ENCODE data around the gene OSBPL10.

OSBPL10 gene

DNA sequence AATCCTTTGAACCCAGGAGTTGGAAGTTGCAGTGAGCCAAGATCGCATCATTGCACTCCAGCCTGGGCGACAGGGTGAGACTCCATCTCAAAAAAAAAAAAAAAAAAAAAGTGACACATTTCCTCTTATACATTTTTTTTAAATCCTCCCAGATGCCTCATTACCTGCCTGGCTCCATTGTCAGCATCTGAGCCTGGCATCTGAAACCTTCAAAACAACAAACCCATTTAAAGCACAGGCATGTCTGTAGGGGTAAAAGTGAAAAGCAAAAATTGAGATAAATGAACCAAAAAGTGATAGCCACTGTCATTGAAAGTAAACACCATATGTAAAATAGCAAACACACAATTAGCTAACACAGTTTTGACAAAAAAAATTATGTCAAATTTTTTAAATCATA lies 38.6 kb downstream of the OSBPL10 start:
- H3K4me3 ChIP-seq (ENCODE audit: low read length), result peak overlapping the region; percentile 68
- H3K79me2 ChIP-seq (ENCODE audit: low read length), result peaks cover 55% of the 10 kb centered on the region
- H3K9me3 ChIP-seq (ENCODE audit: insufficient read depth, low read length), result no peaks in the 10 kb centered on the region
- H3K4me1 ChIP-seq (ENCODE audit: low read length), result peaks cover 62% of the 10 kb centered on the region
- H3K27me3 ChIP-seq (ENCODE audit: low read depth, low read length), result no peaks in the 10 kb centered on the region
- H3K4me2 ChIP-seq (ENCODE audit: low read length), result peak overlapping the region; percentile 70
- H3K36me3 ChIP-seq (replicated peaks; ENCODE audit: low read depth, low read length), result peaks cover 12% of the 10 kb centered on the region
- H4K20me1 ChIP-seq (ENCODE audit: insufficient read depth, low read length), result no peaks in the 10 kb centered on the region
- peak overlapping the region; percentile 62 for H3K9ac ChIP-seq (ENCODE audit: low read length)
- H2AFZ ChIP-seq (ENCODE audit: low read depth, low read length), result no peak overlapping the region; the same call in 1 of the 2 replicates
- H3K27ac ChIP-seq (ENCODE audit: low read length), result peak overlapping the region; percentile 43
- TF ChIP-seq EZH2phosphoT487 (IDR thresholded peaks at IDR 0.05; ENCODE audit: low read depth), result no peak
- TF ChIP-seq, protein P1, sequence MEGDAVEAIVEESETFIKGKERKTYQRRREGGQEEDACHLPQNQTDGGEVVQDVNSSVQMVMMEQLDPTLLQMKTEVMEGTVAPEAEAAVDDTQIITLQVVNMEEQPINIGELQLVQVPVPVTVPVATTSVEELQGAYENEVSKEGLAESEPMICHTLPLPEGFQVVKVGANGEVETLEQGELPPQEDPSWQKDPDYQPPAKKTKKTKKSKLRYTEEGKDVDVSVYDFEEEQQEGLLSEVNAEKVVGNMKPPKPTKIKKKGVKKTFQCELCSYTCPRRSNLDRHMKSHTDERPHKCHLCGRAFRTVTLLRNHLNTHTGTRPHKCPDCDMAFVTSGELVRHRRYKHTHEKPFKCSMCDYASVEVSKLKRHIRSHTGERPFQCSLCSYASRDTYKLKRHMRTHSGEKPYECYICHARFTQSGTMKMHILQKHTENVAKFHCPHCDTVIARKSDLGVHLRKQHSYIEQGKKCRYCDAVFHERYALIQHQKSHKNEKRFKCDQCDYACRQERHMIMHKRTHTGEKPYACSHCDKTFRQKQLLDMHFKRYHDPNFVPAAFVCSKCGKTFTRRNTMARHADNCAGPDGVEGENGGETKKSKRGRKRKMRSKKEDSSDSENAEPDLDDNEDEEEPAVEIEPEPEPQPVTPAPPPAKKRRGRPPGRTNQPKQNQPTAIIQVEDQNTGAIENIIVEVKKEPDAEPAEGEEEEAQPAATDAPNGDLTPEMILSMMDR (IDR thresholded peaks at IDR 0.05; ENCODE audit: low read depth, low read length), result no peak

DNA sequence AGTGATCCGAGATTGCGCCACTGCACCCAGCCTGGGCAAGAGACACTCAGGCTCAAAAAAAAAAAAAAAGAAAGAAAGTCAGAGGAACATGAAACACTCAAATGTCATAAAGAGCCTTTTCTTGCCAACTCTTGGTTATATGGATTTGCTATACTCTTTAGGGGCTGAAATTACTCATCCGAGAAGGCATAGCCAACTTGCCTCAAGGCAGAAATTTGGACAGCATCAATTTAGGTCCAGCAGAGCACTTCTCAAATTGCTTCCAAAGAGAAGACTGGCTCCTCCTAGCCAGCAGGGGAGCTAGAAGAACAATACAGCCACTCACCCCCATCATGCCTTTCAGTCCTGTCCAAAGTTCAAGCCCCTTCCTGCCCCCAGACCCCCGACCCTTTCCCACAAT lies 43.8 kb downstream of the OSBPL10 start:
- H3K9ac ChIP-seq (ENCODE audit: low read length), result no peak overlapping the region
- H3K36me3 ChIP-seq (replicated peaks; ENCODE audit: low read depth, low read length), result peaks cover 5% of the 10 kb centered on the region
- no peaks in the 10 kb centered on the region for H3K27me3 ChIP-seq (ENCODE audit: low read depth, low read length)
- H3K27ac ChIP-seq (ENCODE audit: low read length), result no peak overlapping the region
- peaks cover 42% of the 10 kb centered on the region for H3K79me2 ChIP-seq (ENCODE audit: low read length)
- H3K4me3 ChIP-seq (ENCODE audit: low read length), result no peak overlapping the region
- no peak overlapping the region for H3K4me2 ChIP-seq (ENCODE audit: low read length)
- no peak overlapping the region for H2AFZ ChIP-seq (ENCODE audit: low read depth, low read length)
- H3K9me3 ChIP-seq (ENCODE audit: insufficient read depth, low read length), result no peaks in the 10 kb centered on the region
- no peaks in the 10 kb centered on the region for H4K20me1 ChIP-seq (ENCODE audit: insufficient read depth, low read length)
- H3K4me1 ChIP-seq (ENCODE audit: low read length), result peaks cover 32% of the 10 kb centered on the region
- TF ChIP-seq, protein P1 (IDR thresholded peaks at IDR 0.05; ENCODE audit: low read depth, low read length), result no peak
- TF ChIP-seq EZH2phosphoT487 (IDR thresholded peaks at IDR 0.05; ENCODE audit: low read depth), result no peak

DNA sequence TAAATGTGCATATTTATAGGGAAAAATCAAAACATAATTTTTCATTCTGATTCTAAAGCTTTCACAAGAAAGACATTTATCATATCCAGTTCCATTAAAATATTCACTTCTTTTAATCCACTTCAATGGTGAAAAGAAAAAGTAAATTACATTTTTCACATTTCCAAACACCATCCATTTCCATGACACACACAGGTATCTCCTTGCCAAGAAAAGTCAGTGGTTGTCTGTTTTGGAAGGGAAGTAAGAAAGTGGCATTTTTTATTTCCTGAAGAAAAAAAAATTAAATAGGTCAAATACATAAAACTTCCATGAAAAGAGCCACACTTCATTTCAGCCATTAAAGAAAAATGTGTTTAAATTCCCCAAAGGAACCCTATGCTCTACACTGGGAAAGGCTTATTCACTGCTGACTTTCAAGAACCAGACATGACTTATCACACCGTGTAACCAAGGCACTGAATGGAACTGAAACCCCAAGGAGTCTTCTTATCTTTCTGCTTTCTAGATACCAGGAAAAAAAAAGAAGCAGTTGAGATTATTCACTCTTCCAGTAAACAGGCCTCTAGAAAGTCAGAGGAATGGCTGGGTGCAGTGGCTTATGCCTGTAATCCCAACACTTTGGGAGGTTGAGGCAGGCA lies 44.5 kb downstream of the OSBPL10 start:
- Histone ChIP-seq H3K9me3 (ENCODE audit: insufficient read depth, low read length) (no peaks in the 10 kb centered on the region), H2AFZ (ENCODE audit: low read depth, low read length) (no peak overlapping the region), H3K79me2 (ENCODE audit: low read length) (peaks cover 42% of the 10 kb centered on the region), H3K27me3 (ENCODE audit: low read depth, low read length) (no peaks in the 10 kb centered on the region), H3K4me2 (ENCODE audit: low read length) (0 out of 2 replicates have a peak overlapping the region, but pooled peaks have one; percentile 0), H3K9ac (ENCODE audit: low read length) (no peak overlapping the region), H3K4me1 (ENCODE audit: low read length) (peaks cover 25% of the 10 kb centered on the region), H4K20me1 (ENCODE audit: insufficient read depth, low read length) (no peaks in the 10 kb centered on the region), H3K4me3 (ENCODE audit: low read length) (no peak overlapping the region), H3K36me3 (replicated peaks; ENCODE audit: low read depth, low read length) (peaks cover 5% of the 10 kb centered on the region), H3K27ac (ENCODE audit: low read length) (no peak overlapping the region)
- TF ChIP-seq EZH2phosphoT487 (IDR thresholded peaks at IDR 0.05; ENCODE audit: low read depth), result no peak
- TF ChIP-seq, protein P1 (IDR thresholded peaks at IDR 0.05; ENCODE audit: low read depth, low read length), result no peak

DNA sequence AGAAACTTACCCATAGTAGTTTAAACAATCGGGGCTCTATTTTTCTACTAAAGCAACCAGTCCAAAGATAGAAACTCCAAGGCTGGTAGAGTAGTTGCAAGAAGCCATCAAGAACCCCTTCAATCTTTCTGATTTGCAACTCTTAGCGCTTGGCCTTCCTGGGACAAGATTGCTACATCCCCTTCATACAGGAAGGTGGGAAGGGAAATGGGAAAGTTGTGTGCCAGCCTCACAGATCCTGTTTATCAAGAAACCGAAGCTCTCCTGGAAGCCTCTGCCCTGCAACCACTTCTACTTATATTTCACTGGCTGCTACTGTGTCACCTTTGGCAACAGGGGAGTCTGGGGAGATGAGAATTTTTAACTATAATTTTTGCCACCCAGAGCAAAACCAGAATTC lies 46.2 kb downstream of the OSBPL10 start:
- no peak overlapping the region for H3K27ac ChIP-seq (ENCODE audit: low read length)
- no peak overlapping the region for H3K9ac ChIP-seq (ENCODE audit: low read length)
- no peak overlapping the region for H2AFZ ChIP-seq (ENCODE audit: low read depth, low read length)
- no peaks in the 10 kb centered on the region for H3K36me3 ChIP-seq (replicated peaks; ENCODE audit: low read depth, low read length)
- peaks cover 35% of the 10 kb centered on the region for H3K79me2 ChIP-seq (ENCODE audit: low read length)
- no peak overlapping the region for H3K4me2 ChIP-seq (ENCODE audit: low read length)
- no peak for TF ChIP-seq EZH2phosphoT487 (IDR thresholded peaks at IDR 0.05; ENCODE audit: low read depth)
- TF ChIP-seq, protein P1 (IDR thresholded peaks at IDR 0.05; ENCODE audit: low read depth, low read length), result no peak
- no peaks in the 10 kb centered on the region for H4K20me1 ChIP-seq (ENCODE audit: insufficient read depth, low read length)
- no peaks in the 10 kb centered on the region for H3K27me3 ChIP-seq (ENCODE audit: low read depth, low read length)
- H3K4me1 ChIP-seq (ENCODE audit: low read length), result peaks cover 26% of the 10 kb centered on the region
- no peak overlapping the region for H3K4me3 ChIP-seq (ENCODE audit: low read length)
- no peaks in the 10 kb centered on the region for H3K9me3 ChIP-seq (ENCODE audit: insufficient read depth, low read length)
